Testis (tissue), 3 donors: ENCODE measurements around the gene LRRC10. TPM values are rescaled to one million over a fixed set of nuclear protein-coding genes. Genes with fewer than 3 reads are reported as not detected.

ENCODE experiments used
- DNase-seq: peaks from one replicate; pipeline ENCODE4 v3.0.0-alpha.2; 2019
- H3K27ac ChIP-seq, 2 donors: fragments of 200-600 bp; sonication (generic); one replicate each; pipeline ENCODE4 v1.5.1; 2019
- H3K27me3 ChIP-seq: fragments of 200-600 bp; sonication (generic); one replicate; pipeline ENCODE4 v1.5.1; 2019
- H3K36me3 ChIP-seq: fragments of 200-600 bp; sonication (generic); one replicate; pipeline ENCODE4 v1.5.1; 2017; ENCODE audit warnings: low read depth; ENCODE audit errors: missing control alignments
- H3K4me1 ChIP-seq: fragments of 200-600 bp; sonication (generic); one replicate; pipeline ENCODE4 v1.5.1; 2019
- H3K4me3 ChIP-seq, 2 donors: fragments of 200-600 bp; sonication (generic); one replicate each; pipeline ENCODE4 v1.5.1; 2017 to 2019
- H3K9me3 ChIP-seq: fragments of 200-600 bp; sonication (generic); one replicate; pipeline ENCODE4 v1.5.1; 2017
- CTCF ChIP-seq, 3 experiments: fragments of 450-650 bp in 2 of 3; fragments of 200-600 bp in 1 of 3; sonication (generic) in 1 of 3; IDR thresholded peaks; one replicate each; pipeline ENCODE4 v1.5.1; 2016 to 2019; ENCODE audit warnings: antibody characterized with exemption in 3 of 3, mild to moderate bottlenecking in 2 of 3, moderate library complexity in 1 of 3
- POLR2A ChIP-seq: fragments of 450-650 bp; IDR thresholded peaks from one replicate; pipeline ENCODE4 v1.6.1; 2017; ENCODE audit warnings: antibody characterized with exemption, mild to moderate bottlenecking, moderate library complexity
- WGBS, 2 donors: methylation state at CpG; one replicate each; pipeline ENCODE4 v1.1.5; 2018; 5-methylcytosine and 5-hydroxymethylcytosine counted together
- intact Hi-C: fragments of 100-400 bp; cut with DNase I; formaldehyde crosslinking; loops from one replicate; pipeline ENCODE4 v1.15.1; 2023; ENCODE audit warnings: low total_unique reads
- polyA plus RNA-seq: library from polyadenylated mRNA; stranded (reverse); fragments of 350-450 nt; fragmentation: Illumina TruSeq; extraction: RNeasy Lipid Tissue Mini Kit (QIAGEN cat#74804); gene quantifications from one replicate; pipeline ENCODE4 v1.2.3, GENCODE V29; 2014; ENCODE audit warnings: low read depth, low replicate concordance; ENCODE audit not compliant: insufficient read depth
- total RNA-seq, 2 donors: library from RNA; depleted of rRNA; stranded (reverse); fragments of >200 nt; gene quantifications; one replicate each; pipeline ENCODE4 v1.2.3, GENCODE V29; 2016

Gene LRRC10
- total and polyA plus RNA-seq, 3 donors from 2014 or later: 0.12 TPM; not detected in 2

GRCh38 chr12:69589082-69589481, 21.6 kb downstream of the LRRC10 start:
- 82 to 88% methylated on average over 2 of the region's 2 CpGs for WGBS, 2 donors
- no peaks in the 10 kb centered on the region for H3K27me3 ChIP-seq
- no peaks in the 10 kb centered on the region for H3K4me1 ChIP-seq
- TF ChIP-seq CTCF (IDR thresholded peaks at IDR 0.05) (no peak), POLR2A (no peak)
- H3K9me3 ChIP-seq: no peaks in the 10 kb centered on the region
- no peak overlapping the region for H3K27ac ChIP-seq
- DNase-seq: no peak
- H3K36me3 ChIP-seq: no peaks in the 10 kb centered on the region
- no peak overlapping the region for H3K4me3 ChIP-seq
- intact Hi-C loops: no loop called here

- H3K27me3 ChIP-seq: no peaks in the 10 kb centered on the region
- intact Hi-C loops: no loop called here
- TF ChIP-seq CTCF (IDR thresholded peaks at IDR 0.05): no peak
- no peak for TF ChIP-seq POLR2A
- no peak for DNase-seq
- WGBS, 2 donors: 94 to 96% methylated on average over 4 of the region's 4 CpGs
- H3K36me3 ChIP-seq: no peaks in the 10 kb centered on the region
- no peak overlapping the region for H3K27ac ChIP-seq
- H3K4me3 ChIP-seq: no peak overlapping the region
- H3K9me3 ChIP-seq: no peaks in the 10 kb centered on the region
- no peaks in the 10 kb centered on the region for H3K4me1 ChIP-seq
Measured at GRCh38 chr12:69588527-69588926, 22.2 kb downstream of the LRRC10 start.

GRCh38 chr12:69585189-69586062, 25.3 kb downstream of the LRRC10 start, which contains the start of gene CCT2:
TSS of gene CCT2 (plus strand) at chr12:69585459. CDS start at chr12:69585522, 63 bp downstream.
- TF ChIP-seq CTCF (IDR thresholded peaks at IDR 0.05) (no peak), POLR2A (no peak)
- Histone ChIP-seq H3K4me3 (peak within 1 kb of the TSS; percentile 81 to 82), H3K9me3 (no peaks in the 10 kb centered on the region), H3K27ac (peak within 1 kb of the TSS; percentile 60 to 84), H3K36me3 (no peaks in the 10 kb centered on the region), H3K4me1 (peaks cover 4% of the 10 kb centered on the region), H3K27me3 (no peaks in the 10 kb centered on the region)
- DNase-seq: peak; percentile 99
- 0% methylated on average over 38 to 61 of the region's 63 CpGs for WGBS, 2 donors
- intact Hi-C loops: no loop called here

- DNase-seq: no peak
- intact Hi-C loops: no loop called here
Measured at GRCh38 chr12:69583203-69583602, 27.5 kb downstream of the LRRC10 start.

More at GRCh38 chr12:69583203-69583602, 27.5 kb downstream of the LRRC10 start:
- H3K27ac ChIP-seq: no peak overlapping the region
- TF ChIP-seq CTCF (IDR thresholded peaks at IDR 0.05): no peak
- H3K4me1 ChIP-seq: peaks cover 4% of the 10 kb centered on the region
- H3K27me3 ChIP-seq: no peaks in the 10 kb centered on the region
- H3K4me3 ChIP-seq: no peak overlapping the region
- H3K9me3 ChIP-seq: no peaks in the 10 kb centered on the region
- no peaks in the 10 kb centered on the region for H3K36me3 ChIP-seq
